Measurements from ENCODE around the gene PNO1. TPM values are rescaled to one million over a fixed set of nuclear protein-coding genes. Genes with fewer than 3 reads are reported as not detected.
"Not testable (repeated sequence)": the region's sequence is repeated elsewhere in the genome, so short reads cannot be mapped to it uniquely, and the experiment has no call there.

Gene PNO1
- total RNA-seq, 3 donors from 2014 or later = 15.4 to 29.5 (median 18.9) TPM

DNA sequence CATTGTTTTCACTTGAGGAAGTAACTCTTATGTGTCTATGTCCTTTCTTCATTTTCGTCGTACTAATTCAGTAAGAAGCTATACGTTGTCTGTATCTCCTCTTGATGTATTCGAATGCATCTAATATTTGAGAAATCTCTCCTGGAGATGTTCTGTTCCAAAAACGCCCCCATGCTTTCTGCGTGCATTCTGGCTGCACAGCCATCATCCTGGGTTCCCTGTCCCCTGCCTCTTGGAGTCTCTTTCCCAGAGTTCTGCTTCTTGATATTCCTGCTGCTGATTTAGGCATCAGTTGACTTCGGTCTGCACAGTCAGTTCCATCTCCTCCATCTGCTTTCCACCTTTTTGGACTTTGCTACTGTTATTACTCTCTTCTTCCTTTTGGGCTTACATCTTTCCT, 13.5 kb downstream of the PNO1 start:
- Histone ChIP-seq H3K4me1 (no peaks in the 10 kb centered on the region), H3K9me3 (no peaks in the 10 kb centered on the region), H3K4me3 (no peak overlapping the region), H3K27ac (no peak overlapping the region), H3K27me3 (no peaks in the 10 kb centered on the region), H3K36me3 (no peaks in the 10 kb centered on the region)
- intact Hi-C loops (cut with DNase I; ENCODE audit: low total_unique reads) = no loop called here
- DNase-seq (ENCODE audit: low spot score in 2 of 2) = no peak
- TF ChIP-seq, protein P1, sequence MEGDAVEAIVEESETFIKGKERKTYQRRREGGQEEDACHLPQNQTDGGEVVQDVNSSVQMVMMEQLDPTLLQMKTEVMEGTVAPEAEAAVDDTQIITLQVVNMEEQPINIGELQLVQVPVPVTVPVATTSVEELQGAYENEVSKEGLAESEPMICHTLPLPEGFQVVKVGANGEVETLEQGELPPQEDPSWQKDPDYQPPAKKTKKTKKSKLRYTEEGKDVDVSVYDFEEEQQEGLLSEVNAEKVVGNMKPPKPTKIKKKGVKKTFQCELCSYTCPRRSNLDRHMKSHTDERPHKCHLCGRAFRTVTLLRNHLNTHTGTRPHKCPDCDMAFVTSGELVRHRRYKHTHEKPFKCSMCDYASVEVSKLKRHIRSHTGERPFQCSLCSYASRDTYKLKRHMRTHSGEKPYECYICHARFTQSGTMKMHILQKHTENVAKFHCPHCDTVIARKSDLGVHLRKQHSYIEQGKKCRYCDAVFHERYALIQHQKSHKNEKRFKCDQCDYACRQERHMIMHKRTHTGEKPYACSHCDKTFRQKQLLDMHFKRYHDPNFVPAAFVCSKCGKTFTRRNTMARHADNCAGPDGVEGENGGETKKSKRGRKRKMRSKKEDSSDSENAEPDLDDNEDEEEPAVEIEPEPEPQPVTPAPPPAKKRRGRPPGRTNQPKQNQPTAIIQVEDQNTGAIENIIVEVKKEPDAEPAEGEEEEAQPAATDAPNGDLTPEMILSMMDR (IDR thresholded peaks at IDR 0.05) = no peak
- no peak for TF ChIP-seq POLR2A (IDR thresholded peaks at IDR 0.05)

- Histone ChIP-seq H3K27me3 (no peaks in the 10 kb centered on the region), H3K36me3 (no peaks in the 10 kb centered on the region), H3K4me3 (no peak overlapping the region), H3K4me1 (no peaks in the 10 kb centered on the region), H3K9me3 (no peaks in the 10 kb centered on the region), H3K27ac (no peak overlapping the region)
- no peak for DNase-seq (ENCODE audit: low spot score in 2 of 2)
- TF ChIP-seq POLR2AphosphoS5 (IDR thresholded peaks at IDR 0.05) (no peak), POLR2A (IDR thresholded peaks at IDR 0.05) (no peak)
- TF ChIP-seq, protein P1 (IDR thresholded peaks at IDR 0.05) = no peak
- intact Hi-C loops (cut with DNase I; ENCODE audit: low total_unique reads) = no loop called here
Observed at GRCh38 chr2:68171684-68172083, 14.0 kb downstream of the PNO1 start.

- Histone ChIP-seq H3K4me1 (no peaks in the 10 kb centered on the region), H3K4me3 (no peak overlapping the region), H3K36me3 (no peaks in the 10 kb centered on the region), H3K27ac (no peak overlapping the region), H3K27me3 (no peaks in the 10 kb centered on the region), H3K9me3 (no peaks in the 10 kb centered on the region)
- DNase-seq (ENCODE audit: low spot score in 2 of 2) = no peak
- TF ChIP-seq, protein P1 (IDR thresholded peaks at IDR 0.05) = no peak
- TF ChIP-seq POLR2AphosphoS5 (IDR thresholded peaks at IDR 0.05) = no peak
- TF ChIP-seq POLR2A (IDR thresholded peaks at IDR 0.05) = no peak
- intact Hi-C loops (cut with DNase I; ENCODE audit: low total_unique reads) = no loop called here
Observed at GRCh38 chr2:68172521-68172920, 14.8 kb downstream of the PNO1 start.

DNA sequence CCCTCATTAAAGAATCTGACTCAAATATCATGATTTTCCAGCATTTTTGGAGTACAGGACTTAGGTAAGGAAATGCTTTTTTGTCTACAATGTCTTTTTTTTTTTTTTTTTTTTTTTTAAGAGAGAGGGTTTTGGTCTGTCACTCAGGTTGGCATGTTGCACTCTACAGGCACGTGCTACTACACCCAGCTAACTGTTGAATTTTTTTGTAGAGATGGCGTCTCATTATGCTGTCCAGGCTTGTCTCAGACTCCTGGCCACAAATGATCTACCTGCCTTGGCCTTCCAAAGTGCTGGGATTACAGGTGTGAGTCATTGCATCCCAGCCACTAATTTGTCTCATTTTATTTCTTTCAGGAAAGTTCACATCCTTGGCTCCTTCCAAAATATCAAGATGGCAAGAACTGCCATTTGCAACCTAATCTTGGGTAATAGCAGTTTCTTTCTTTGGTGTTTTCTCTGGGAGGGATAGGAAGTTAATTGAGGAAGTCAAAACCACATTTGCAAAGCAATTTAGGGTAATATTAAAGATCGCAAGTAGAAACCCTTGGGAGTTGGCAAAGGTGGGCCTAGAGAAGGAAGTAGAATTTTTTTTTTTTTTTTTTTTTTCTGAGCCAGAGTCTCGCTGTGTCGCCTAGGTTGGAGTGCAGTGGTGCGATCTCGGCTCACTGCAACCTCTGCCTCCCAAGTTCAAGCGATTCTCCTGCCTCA, 15.5 kb downstream of the PNO1 start:
- H3K9me3 ChIP-seq = no peaks in the 10 kb centered on the region
- TF ChIP-seq POLR2A (IDR thresholded peaks at IDR 0.05) (no peak), POLR2AphosphoS5 (IDR thresholded peaks at IDR 0.05) (no peak)
- TF ChIP-seq, protein P1 (IDR thresholded peaks at IDR 0.05) = no peak
- no peak overlapping the region for H3K4me3 ChIP-seq
- no peaks in the 10 kb centered on the region for H3K4me1 ChIP-seq
- H3K27me3 ChIP-seq = no peaks in the 10 kb centered on the region
- DNase-seq (ENCODE audit: low spot score in 2 of 2) = no peak
- H3K27ac ChIP-seq = no peak overlapping the region
- intact Hi-C loops (cut with DNase I; ENCODE audit: low total_unique reads) = no loop called here
- H3K36me3 ChIP-seq = no peaks in the 10 kb centered on the region

DNA sequence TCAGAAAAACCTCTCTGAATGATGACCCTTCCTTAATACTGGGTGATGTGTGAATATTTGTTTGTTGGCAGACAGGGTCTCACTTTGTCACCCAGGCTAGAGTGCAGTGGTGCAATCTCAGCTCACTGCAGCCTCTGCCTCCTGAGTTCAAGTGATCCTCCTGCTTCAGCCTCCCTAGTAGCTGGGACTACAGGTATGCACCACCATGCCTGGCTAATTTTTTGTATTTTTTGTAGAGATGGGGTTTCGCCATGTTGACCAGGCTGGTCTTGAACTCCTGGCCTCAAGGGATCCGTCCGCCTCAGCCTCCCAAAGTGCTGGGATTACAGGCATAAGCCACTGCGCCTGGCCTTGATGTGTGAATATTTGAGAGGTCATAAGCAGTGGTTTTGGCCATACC, 17.5 kb downstream of the PNO1 start:
- intact Hi-C loops (cut with DNase I; ENCODE audit: low total_unique reads); H3K27ac ChIP-seq; DNase-seq (ENCODE audit: low spot score in 2 of 2); H3K27me3 ChIP-seq; H3K36me3 ChIP-seq; H3K4me1 ChIP-seq; H3K4me3 ChIP-seq; H3K9me3 ChIP-seq: not testable (repeated sequence)

GRCh38 chr2:68176657-68177056, 19.0 kb downstream of the PNO1 start:
- Histone ChIP-seq H3K9me3 (no peaks in the 10 kb centered on the region), H3K27ac (no peak overlapping the region), H3K27me3 (no peaks in the 10 kb centered on the region), H3K4me1 (no peaks in the 10 kb centered on the region), H3K36me3 (peaks cover 6% of the 10 kb centered on the region), H3K4me3 (no peak overlapping the region)
- DNase-seq (ENCODE audit: low spot score in 2 of 2) = no peak
- intact Hi-C loops (cut with DNase I; ENCODE audit: low total_unique reads) = no loop called here
- TF ChIP-seq, protein P1 (IDR thresholded peaks at IDR 0.05) = no peak
